AG04450 (cell line): ENCODE results near the gene PTPN3. TPM values are rescaled to one million over a fixed set of nuclear protein-coding genes. Genes with fewer than 3 reads are reported as not detected.

ENCODE experiments used
- CTCF ChIA-PET: fragments of 300-600, 350-600 bp; formaldehyde crosslinking; extraction: SDS; loops from one replicate; lab custom pipeline; 2022; ENCODE audit warnings: antibody characterized with exemption, inconsistent platforms; lab: Charles Lee
- POLR2A ChIA-PET: fragments of 350-600 bp; formaldehyde crosslinking; extraction: SDS; loops from one replicate; lab custom pipeline; 2021; ENCODE audit warnings: antibody characterized with exemption, inconsistent platforms; lab: Yijun Ruan, JAX
- DNase-seq: peaks from one replicate; pipeline ENCODE4 v3.0.0-alpha.2; 2011; ENCODE audit warnings: low read depth, low spot score
- H3K27ac ChIP-seq: one replicate; pipeline ENCODE4 v1.5.1; 2012; ENCODE audit warnings: low read depth, low read length, control low read depth
- H3K27me3 ChIP-seq: one replicate; pipeline ENCODE4 v1.6.0; 2012; ENCODE audit warnings: low read length; ENCODE audit not compliant: control insufficient read depth, insufficient read depth
- H3K4me3 ChIP-seq: 2 replicates; pipeline ENCODE4 v1.5.1; 2011; ENCODE audit warnings: mild to moderate bottlenecking, low read depth, low read length, control low read depth
- H3K9me3 ChIP-seq: 2 replicates; pipeline ENCODE4 v1.5.1; 2012; ENCODE audit warnings: low read length; ENCODE audit not compliant: control insufficient read depth, insufficient read depth
- polyA plus RNA-seq: library from polyadenylated mRNA; depleted of rRNA; stranded (reverse); fragments of >200 nt; gene quantifications from 2 replicates; pipeline ENCODE4 v1.2.3, GENCODE V29; 2011
- TF ChIP-seq, protein P1 (sequence below): IDR thresholded peaks from 2 replicates; pipeline ENCODE4 v1.5.1; 2011; ENCODE audit warnings: low read depth, low read length, control low read depth, inconsistent platforms

The PTPN3 gene
- polyA plus RNA-seq, 1 experiment, result 1.4 TPM

DNA sequence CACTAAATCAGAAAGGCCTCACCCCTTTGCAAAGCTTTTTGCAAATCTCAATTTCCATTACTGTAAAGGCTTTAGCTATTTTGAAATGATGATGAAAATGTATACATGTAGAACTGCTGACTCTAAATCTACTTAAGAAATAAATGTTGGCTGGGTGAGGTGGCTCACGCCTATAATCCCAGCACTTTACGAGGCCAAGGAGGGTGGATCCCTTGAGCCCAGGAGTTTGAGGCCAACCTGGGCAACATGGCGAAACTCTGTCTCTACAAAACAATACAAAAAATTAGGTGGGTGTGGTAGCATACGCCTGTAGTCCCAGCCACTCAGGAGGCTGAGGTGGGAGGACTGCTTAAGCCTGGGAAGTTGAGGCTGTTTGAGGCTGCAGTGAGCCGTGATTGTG lies 64.6 kb downstream of the PTPN3 start:
- Histone ChIP-seq H3K27me3 (peaks cover 3% of the 10 kb centered on the region), H3K27ac (no peak overlapping the region), H3K4me3 (no peak overlapping the region), H3K9me3 (no peaks in the 10 kb centered on the region)
- DNase-seq, result no peak
- TF ChIP-seq, protein P1, sequence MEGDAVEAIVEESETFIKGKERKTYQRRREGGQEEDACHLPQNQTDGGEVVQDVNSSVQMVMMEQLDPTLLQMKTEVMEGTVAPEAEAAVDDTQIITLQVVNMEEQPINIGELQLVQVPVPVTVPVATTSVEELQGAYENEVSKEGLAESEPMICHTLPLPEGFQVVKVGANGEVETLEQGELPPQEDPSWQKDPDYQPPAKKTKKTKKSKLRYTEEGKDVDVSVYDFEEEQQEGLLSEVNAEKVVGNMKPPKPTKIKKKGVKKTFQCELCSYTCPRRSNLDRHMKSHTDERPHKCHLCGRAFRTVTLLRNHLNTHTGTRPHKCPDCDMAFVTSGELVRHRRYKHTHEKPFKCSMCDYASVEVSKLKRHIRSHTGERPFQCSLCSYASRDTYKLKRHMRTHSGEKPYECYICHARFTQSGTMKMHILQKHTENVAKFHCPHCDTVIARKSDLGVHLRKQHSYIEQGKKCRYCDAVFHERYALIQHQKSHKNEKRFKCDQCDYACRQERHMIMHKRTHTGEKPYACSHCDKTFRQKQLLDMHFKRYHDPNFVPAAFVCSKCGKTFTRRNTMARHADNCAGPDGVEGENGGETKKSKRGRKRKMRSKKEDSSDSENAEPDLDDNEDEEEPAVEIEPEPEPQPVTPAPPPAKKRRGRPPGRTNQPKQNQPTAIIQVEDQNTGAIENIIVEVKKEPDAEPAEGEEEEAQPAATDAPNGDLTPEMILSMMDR, result no peak
- POLR2A ChIA-PET, result no interaction called here
- CTCF ChIA-PET, result no interaction called here

DNA sequence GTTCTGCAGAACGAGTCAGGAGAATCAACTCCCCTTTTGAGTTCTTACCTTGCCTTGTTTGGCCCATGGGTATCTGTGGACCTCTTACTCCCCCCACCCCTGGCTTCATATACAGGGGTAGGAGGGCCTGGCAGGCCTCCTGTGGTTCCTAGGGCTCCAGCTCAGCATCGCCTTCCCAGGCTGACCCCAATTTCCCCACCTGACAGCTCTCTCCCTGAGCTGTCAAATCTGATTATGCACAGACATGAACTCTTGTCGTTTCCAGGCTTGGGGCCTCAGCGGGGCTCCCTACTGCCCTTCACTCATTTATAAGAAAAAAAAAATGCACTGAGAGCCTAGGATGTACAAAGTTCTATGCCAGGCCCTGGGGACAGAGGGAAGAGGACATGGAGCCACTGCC lies 67.9 kb downstream of the PTPN3 start:
- peaks cover 3% of the 10 kb centered on the region for H3K27me3 ChIP-seq
- no peak overlapping the region for H3K27ac ChIP-seq
- ChIA-PET POLR2A (no interaction called here), CTCF (no interaction called here)
- H3K9me3 ChIP-seq, result no peaks in the 10 kb centered on the region
- H3K4me3 ChIP-seq, result no peak overlapping the region
- TF ChIP-seq, protein P1, result no peak
- DNase-seq, result no peak

DNA sequence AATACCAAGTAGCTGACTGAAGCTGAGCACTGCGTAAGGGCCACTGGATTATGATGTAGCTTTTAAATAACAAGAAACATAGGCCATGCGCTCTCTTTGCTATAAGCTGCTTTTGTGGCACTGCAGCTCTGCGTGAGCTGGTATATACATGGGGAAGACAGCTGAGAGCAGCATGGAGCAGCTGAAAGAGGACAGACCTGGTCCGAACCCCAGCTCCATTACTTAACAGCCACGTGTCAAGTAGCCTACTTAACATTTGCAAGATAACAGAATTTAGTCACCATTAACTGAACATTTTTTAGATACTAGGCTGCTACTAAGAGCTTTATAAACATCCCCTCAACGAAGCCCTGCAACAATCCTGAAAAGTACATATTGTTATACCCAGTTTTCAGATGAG lies 69.3 kb downstream of the PTPN3 start:
- ChIA-PET POLR2A (no interaction called here), CTCF (interaction anchor here (1.0 to 1.6 kb wide), 2 partner anchors 12 to 17 kb away, joined by 3 to 9 read pairs; no protein-coding TSS in a partner anchor)
- Histone ChIP-seq H3K27me3 (peaks cover 3% of the 10 kb centered on the region), H3K27ac (no peak overlapping the region), H3K9me3 (no peaks in the 10 kb centered on the region), H3K4me3 (no peak overlapping the region)
- no peak for DNase-seq
- TF ChIP-seq, protein P1, result no peak

DNA sequence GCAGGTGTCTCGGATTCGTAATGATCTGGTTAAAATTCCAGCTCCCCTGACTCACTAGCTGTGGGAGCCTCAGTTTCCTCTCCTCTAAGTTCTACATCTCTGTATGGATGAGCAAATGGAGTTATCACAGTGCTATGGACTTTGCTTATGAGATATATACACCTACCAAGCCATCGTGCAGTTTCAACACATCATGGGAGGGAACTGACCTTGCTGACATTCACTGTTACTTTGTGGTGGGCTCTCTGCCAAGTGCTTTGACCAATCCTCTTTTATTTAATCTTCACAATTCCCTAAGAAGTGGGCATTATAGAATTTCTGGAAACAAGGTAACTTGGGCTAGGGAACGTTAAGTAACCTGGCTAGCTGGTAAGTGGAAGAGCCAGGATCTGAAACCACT lies 70.2 kb downstream of the PTPN3 start:
- no peak for DNase-seq
- Histone ChIP-seq H3K4me3 (no peak overlapping the region), H3K9me3 (no peaks in the 10 kb centered on the region), H3K27me3 (peaks cover 3% of the 10 kb centered on the region), H3K27ac (no peak overlapping the region)
- ChIA-PET POLR2A (no interaction called here), CTCF (interaction anchor here (1.6 kb wide), 1 partner anchor 13 kb away, joined by 9 read pairs; no protein-coding TSS in a partner anchor)
- TF ChIP-seq, protein P1, result no peak

DNA sequence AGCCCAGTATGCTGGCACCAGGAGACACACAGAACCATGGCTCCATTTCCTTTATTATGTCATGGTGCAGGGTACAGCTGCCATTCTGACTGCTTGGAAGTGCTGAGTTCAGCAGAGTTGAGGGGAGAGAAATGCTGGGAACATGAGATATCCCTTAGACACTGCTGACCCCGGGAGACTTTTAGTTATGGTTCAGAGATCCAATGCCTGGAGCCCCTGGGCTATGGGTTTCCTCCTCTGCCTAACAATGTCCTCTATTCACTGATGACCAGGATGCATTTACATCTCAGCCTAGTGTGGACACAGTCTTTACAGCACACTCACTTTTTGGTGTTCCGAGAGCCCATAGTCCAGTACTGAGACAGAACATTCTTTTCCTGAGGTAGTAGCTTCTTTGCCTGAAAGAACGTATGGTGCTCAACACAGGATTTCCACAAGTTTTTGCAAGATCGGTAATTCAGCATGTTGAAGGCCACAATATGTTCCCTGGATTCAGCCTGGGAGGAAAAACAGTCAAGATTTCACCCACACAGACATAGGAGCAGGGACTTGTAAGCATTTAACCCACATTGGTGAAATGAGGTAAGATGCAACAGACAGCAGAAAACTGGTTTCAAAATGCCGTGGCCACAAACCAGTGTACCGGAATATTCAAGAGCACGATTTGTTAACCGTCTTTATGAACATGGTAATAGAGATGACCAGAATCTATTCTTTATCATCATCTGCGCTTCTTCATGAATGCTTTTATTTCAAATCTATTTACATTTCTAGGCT lies 71.3 kb downstream of the PTPN3 start:
- CTCF ChIA-PET, result no interaction called here
- TF ChIP-seq, protein P1, result no peak
- H3K27ac ChIP-seq, result no peak overlapping the region
- POLR2A ChIA-PET, result no interaction called here
- H3K9me3 ChIP-seq, result no peaks in the 10 kb centered on the region
- H3K27me3 ChIP-seq, result peaks cover 3% of the 10 kb centered on the region
- DNase-seq, result no peak
- no peak overlapping the region for H3K4me3 ChIP-seq
